Loucy (cell line): ENCODE results near the gene VAMP1.
A peak's percentile ranks its signal among the peaks of the same experiment; 100 is the strongest.

ENCODE experiments used
- H2AFZ ChIP-seq: fragments of 200-600 bp; sonication (generic); 2 replicates; pipeline ENCODE4 v1.6.0; 2016; ENCODE audit warnings: antibody characterized with exemption, mild to moderate bottlenecking, low read length, moderate library complexity
- H3F3A ChIP-seq: fragments of 200-600 bp; 2 replicates; pipeline ENCODE4 v1.6.0; 2016; ENCODE audit warnings: antibody characterized with exemption, low read depth, mild to moderate bottlenecking
- H3K27me3 ChIP-seq: fragments of 200-600 bp; sonication (generic); 2 replicates; pipeline ENCODE4 v1.6.1; 2014; ENCODE audit warnings: low read length, mild to moderate bottlenecking; ENCODE audit not compliant: insufficient read depth, poor library complexity, severe bottlenecking
- H3K36me3 ChIP-seq: fragments of 200-600 bp; sonication (generic); 2 replicates; pipeline ENCODE4 v1.6.1; 2016; ENCODE audit warnings: low read length; ENCODE audit not compliant: insufficient read depth
- H3K4me1 ChIP-seq: fragments of 200-600 bp; sonication (generic); 2 replicates; pipeline ENCODE4 v1.5.1; 2014; ENCODE audit warnings: low read length, mild to moderate bottlenecking; ENCODE audit not compliant: insufficient read depth, poor library complexity, severe bottlenecking
- H3K4me2 ChIP-seq: fragments of 200-600 bp; sonication (generic); 2 replicates; pipeline ENCODE4 v1.6.0; 2014; ENCODE audit warnings: antibody characterized with exemption, low read length, low read depth, mild to moderate bottlenecking; ENCODE audit not compliant: poor library complexity, severe bottlenecking
- H3K4me3 ChIP-seq: fragments of 200-600 bp; sonication (generic); 2 replicates; pipeline ENCODE4 v1.5.1; 2014; ENCODE audit warnings: low read length, mild to moderate bottlenecking, mixed read lengths; ENCODE audit not compliant: poor library complexity, severe bottlenecking
- H3K79me2 ChIP-seq: fragments of 200-600 bp; sonication (generic); 2 replicates; pipeline ENCODE4 v1.6.1; 2014; ENCODE audit warnings: low read length; ENCODE audit not compliant: insufficient read depth
- H3K9ac ChIP-seq: fragments of 200-600 bp; sonication (generic); 2 replicates; pipeline ENCODE4 v1.6.0; 2014; ENCODE audit warnings: mild to moderate bottlenecking, low read depth, low read length, moderate library complexity; ENCODE audit not compliant: poor library complexity, severe bottlenecking
- H3K9me2 ChIP-seq: fragments of 200-600 bp; sonication (generic); replicated peaks from 2 replicates; pipeline ENCODE4 v1.6.1; 2016; ENCODE audit warnings: low read depth, low read length, mixed read lengths
- H3K9me3 ChIP-seq: fragments of 200-600 bp; sonication (generic); 2 replicates; pipeline ENCODE4 v1.6.1; 2014; ENCODE audit warnings: mild to moderate bottlenecking, antibody characterized with exemption, low read length, low read depth; ENCODE audit not compliant: insufficient read depth
- H4K20me1 ChIP-seq: fragments of 200-600 bp; sonication (generic); 2 replicates; pipeline ENCODE4 v1.6.0; 2014; ENCODE audit warnings: antibody characterized with exemption, low read length, mild to moderate bottlenecking; ENCODE audit not compliant: insufficient read depth, poor library complexity, severe bottlenecking
- EZH2phosphoT487 ChIP-seq: fragments of 200-600 bp; IDR thresholded peaks from 2 replicates; pipeline ENCODE4 v1.6.1; 2018; ENCODE audit warnings: antibody characterized with exemption, mild to moderate bottlenecking, moderate library complexity, borderline replicate concordance
- TF ChIP-seq, protein P1 (sequence below): fragments of 200-600 bp; sonication (generic); conservative IDR thresholded peaks from 2 replicates; pipeline ENCODE4 v1.5.1; 2014; ENCODE audit warnings: mild to moderate bottlenecking, antibody characterized with exemption, low read length

Gene VAMP1

DNA sequence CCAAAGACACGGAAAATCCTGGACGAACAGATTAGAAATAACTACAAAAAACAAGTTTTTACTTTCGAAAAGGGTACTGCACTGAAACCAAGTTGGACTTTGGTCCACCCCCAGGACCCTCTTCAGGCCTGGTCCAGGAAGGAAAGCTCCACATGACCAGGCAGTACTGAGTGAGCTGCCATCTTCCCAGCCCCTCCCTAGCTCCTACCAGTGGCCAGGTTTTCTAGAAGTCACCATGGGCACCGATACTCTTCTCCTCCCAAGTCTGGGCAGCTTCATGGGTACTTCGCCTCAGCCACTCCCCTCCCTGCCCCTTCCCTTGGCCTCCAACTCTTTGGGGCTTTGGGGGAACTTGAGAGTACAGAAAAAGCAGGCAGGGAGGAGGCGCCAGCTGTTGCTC, 6.6 kb downstream of the VAMP1 start:
- H4K20me1 ChIP-seq = no peaks in the 10 kb centered on the region
- H3K4me3 ChIP-seq = peak overlapping the region; percentile 74
- H3K9ac ChIP-seq = peak overlapping the region; percentile 82
- peaks cover 55% of the 10 kb centered on the region for H3K4me1 ChIP-seq
- H3K79me2 ChIP-seq = peaks cover 50% of the 10 kb centered on the region
- H3K9me2 ChIP-seq = no peaks in the 10 kb centered on the region
- TF ChIP-seq, protein P1, sequence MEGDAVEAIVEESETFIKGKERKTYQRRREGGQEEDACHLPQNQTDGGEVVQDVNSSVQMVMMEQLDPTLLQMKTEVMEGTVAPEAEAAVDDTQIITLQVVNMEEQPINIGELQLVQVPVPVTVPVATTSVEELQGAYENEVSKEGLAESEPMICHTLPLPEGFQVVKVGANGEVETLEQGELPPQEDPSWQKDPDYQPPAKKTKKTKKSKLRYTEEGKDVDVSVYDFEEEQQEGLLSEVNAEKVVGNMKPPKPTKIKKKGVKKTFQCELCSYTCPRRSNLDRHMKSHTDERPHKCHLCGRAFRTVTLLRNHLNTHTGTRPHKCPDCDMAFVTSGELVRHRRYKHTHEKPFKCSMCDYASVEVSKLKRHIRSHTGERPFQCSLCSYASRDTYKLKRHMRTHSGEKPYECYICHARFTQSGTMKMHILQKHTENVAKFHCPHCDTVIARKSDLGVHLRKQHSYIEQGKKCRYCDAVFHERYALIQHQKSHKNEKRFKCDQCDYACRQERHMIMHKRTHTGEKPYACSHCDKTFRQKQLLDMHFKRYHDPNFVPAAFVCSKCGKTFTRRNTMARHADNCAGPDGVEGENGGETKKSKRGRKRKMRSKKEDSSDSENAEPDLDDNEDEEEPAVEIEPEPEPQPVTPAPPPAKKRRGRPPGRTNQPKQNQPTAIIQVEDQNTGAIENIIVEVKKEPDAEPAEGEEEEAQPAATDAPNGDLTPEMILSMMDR = no peak
- TF ChIP-seq EZH2phosphoT487 = no peak
- no peak overlapping the region for H2AFZ ChIP-seq
- peaks cover 10% of the 10 kb centered on the region; the same call in 1 of the 2 replicates for H3F3A ChIP-seq
- H3K4me2 ChIP-seq = peak overlapping the region; percentile 89
- no peaks in the 10 kb centered on the region for H3K9me3 ChIP-seq
- H3K36me3 ChIP-seq = peaks cover 13% of the 10 kb centered on the region; the same call in 1 of the 2 replicates
- no peaks in the 10 kb centered on the region for H3K27me3 ChIP-seq

- TF ChIP-seq EZH2phosphoT487 = no peak
- TF ChIP-seq, protein P1 = no peak
- Histone ChIP-seq H4K20me1 (no peaks in the 10 kb centered on the region), H3K79me2 (peaks cover 43% of the 10 kb centered on the region), H3K9ac (peak overlapping the region; percentile 82), H3K4me3 (peak overlapping the region; percentile 74), H3K36me3 (peaks cover 19% of the 10 kb centered on the region; the same call in 1 of the 2 replicates), H3K4me2 (peak overlapping the region; percentile 89), H3K27me3 (no peaks in the 10 kb centered on the region), H3K9me2 (no peaks in the 10 kb centered on the region), H3K9me3 (no peaks in the 10 kb centered on the region), H3K4me1 (peaks cover 48% of the 10 kb centered on the region), H3F3A (peaks cover 10% of the 10 kb centered on the region; the same call in 1 of the 2 replicates), H2AFZ (no peak overlapping the region)
Measured at GRCh38 chr12:6463216-6463615, 7.3 kb downstream of the VAMP1 start.

GRCh38 chr12:6462234-6462995, 8.1 kb downstream of the VAMP1 start:
- H3K9me3 ChIP-seq = no peaks in the 10 kb centered on the region
- H3K4me2 ChIP-seq = peak overlapping the region; percentile 89
- H3K79me2 ChIP-seq = peaks cover 35% of the 10 kb centered on the region
- no peaks in the 10 kb centered on the region for H4K20me1 ChIP-seq
- H3K9ac ChIP-seq = peak overlapping the region; percentile 82
- H2AFZ ChIP-seq = no peak overlapping the region
- H3K27me3 ChIP-seq = no peaks in the 10 kb centered on the region
- peaks cover 10% of the 10 kb centered on the region; the same call in 1 of the 2 replicates for H3F3A ChIP-seq
- H3K36me3 ChIP-seq = peaks cover 24% of the 10 kb centered on the region; the same call in 1 of the 2 replicates
- no peak for TF ChIP-seq EZH2phosphoT487
- TF ChIP-seq, protein P1 = no peak
- peaks cover 45% of the 10 kb centered on the region for H3K4me1 ChIP-seq
- no peaks in the 10 kb centered on the region for H3K9me2 ChIP-seq
- peak overlapping the region; percentile 74 for H3K4me3 ChIP-seq
